Neural progenitor cell (in vitro differentiated cells): ENCODE results near the gene PDE4A. TPM values are rescaled to one million over a fixed set of nuclear protein-coding genes. Genes with fewer than 3 reads are reported as not detected.

Experiments
- DNase-seq: peaks from one replicate; pipeline ENCODE4 v3.0.0-alpha.2; 2016; ENCODE audit warnings: low spot score
- H2AFZ ChIP-seq: fragments of 200-600 bp; sonication (generic); replicated peaks from 2 replicates; pipeline ENCODE4 v1.6.1; 2016; ENCODE audit warnings: antibody characterized with exemption
- H3F3A ChIP-seq: fragments of 200-600 bp; sonication (generic); 2 replicates; pipeline ENCODE4 v1.6.1; 2016; ENCODE audit warnings: antibody characterized with exemption, low read depth
- H3K27ac ChIP-seq: fragments of 200-600 bp; sonication (generic); 2 replicates; pipeline ENCODE4 v1.5.1; 2016; ENCODE audit warnings: mild to moderate bottlenecking
- H3K27me3 ChIP-seq: fragments of 200-600 bp; sonication (generic); 2 replicates; pipeline ENCODE4 v1.6.1; 2016; ENCODE audit warnings: mild to moderate bottlenecking, moderate library complexity
- H3K36me3 ChIP-seq: fragments of 200-600 bp; sonication (generic); 2 replicates; pipeline ENCODE4 v1.5.1; 2016
- H3K4me1 ChIP-seq: fragments of 200-600 bp; sonication (generic); 2 replicates; pipeline ENCODE4 v1.6.1; 2016; ENCODE audit warnings: mixed run types
- H3K4me2 ChIP-seq: fragments of 200-600 bp; sonication (generic); 2 replicates; pipeline ENCODE4 v1.6.1; 2016
- H3K4me3 ChIP-seq: fragments of 200-600 bp; sonication (generic); 2 replicates; pipeline ENCODE4 v1.5.1; 2016
- H3K79me2 ChIP-seq: fragments of 200-600 bp; sonication (generic); 2 replicates; pipeline ENCODE4 v1.6.1; 2016; ENCODE audit warnings: low read depth
- H3K9ac ChIP-seq: fragments of 200-600 bp; sonication (generic); 2 replicates; pipeline ENCODE4 v1.6.1; 2016
- H3K9me3 ChIP-seq: fragments of 200-600 bp; sonication (generic); 2 replicates; pipeline ENCODE4 v1.5.1; 2016; ENCODE audit warnings: low read depth
- H4K20me1 ChIP-seq: fragments of 200-600 bp; sonication (generic); 2 replicates; pipeline ENCODE4 v1.6.1; 2016; ENCODE audit warnings: low read depth
- H3K27ac Mint-ChIP-seq: 3 replicates; pipeline ENCODE4 v1.8.0; 2021; ENCODE audit warnings: mixed read lengths
- H3K27me3 Mint-ChIP-seq: 2 replicates; pipeline ENCODE4 v1.8.0; 2022; ENCODE audit warnings: low read depth, mild to moderate bottlenecking, inconsistent platforms, moderate library complexity, mixed read lengths; ENCODE audit not compliant: insufficient read depth
- H3K36me3 Mint-ChIP-seq: 3 replicates; pipeline ENCODE4 v1.8.0; 2021; ENCODE audit warnings: mixed read lengths
- H3K4me1 Mint-ChIP-seq: 3 replicates; pipeline ENCODE4 v1.8.0; 2021; ENCODE audit warnings: mixed read lengths
- H3K4me3 Mint-ChIP-seq: 3 replicates; pipeline ENCODE4 v1.8.0; 2021; ENCODE audit warnings: mild to moderate bottlenecking, moderate library complexity, mixed read lengths
- H3K9me3 Mint-ChIP-seq: 3 replicates; pipeline ENCODE4 v1.8.0; 2020; ENCODE audit warnings: mixed read lengths
- EZH2 ChIP-seq: fragments of 200-600 bp; sonication (generic); IDR thresholded peaks from 2 replicates; pipeline ENCODE4 v1.6.1; 2017; ENCODE audit warnings: antibody characterized with exemption, mild to moderate bottlenecking, moderate library complexity
- EZH2phosphoT487 ChIP-seq: fragments of 200-600 bp; sonication (generic); IDR thresholded peaks from 2 replicates; pipeline ENCODE4 v1.6.1; 2017; ENCODE audit warnings: antibody characterized with exemption
- total RNA-seq: library from RNA; depleted of rRNA; stranded (reverse); fragments of >200 nt; gene quantifications from 2 replicates; pipeline ENCODE4 v1.2.3, GENCODE V29; 2015; ENCODE audit warnings: low replicate concordance
- TF ChIP-seq, protein P1 (sequence below): fragments of 200-600 bp; sonication (generic); IDR thresholded peaks from 2 replicates; pipeline ENCODE4 v1.5.1; 2017; ENCODE audit warnings: antibody characterized with exemption, mild to moderate bottlenecking

The PDE4A gene
- total RNA-seq, 1 donor from 2014 or later: 0.37 TPM

DNA sequence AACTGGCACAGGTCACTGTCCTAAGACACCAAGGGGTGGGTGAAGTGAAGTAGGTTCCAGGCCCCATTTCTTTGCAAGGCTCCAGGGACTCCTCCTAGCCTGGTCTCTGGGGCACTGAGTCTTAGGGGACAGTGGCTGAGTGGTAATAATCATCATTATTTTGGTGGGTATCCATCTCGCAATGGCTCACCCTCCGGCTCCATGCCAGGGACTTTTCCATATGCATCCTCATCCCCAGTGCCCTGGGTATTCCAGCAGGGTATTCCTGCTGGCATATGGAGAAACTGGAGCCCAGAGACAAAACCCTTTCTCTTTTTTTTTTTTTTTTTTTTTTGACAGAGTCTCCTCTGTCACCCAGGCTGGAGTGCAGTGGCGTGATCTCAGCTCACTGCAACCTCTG lies 2.5 kb downstream of the PDE4A start:
- no peaks in the 10 kb centered on the region for H3K79me2 ChIP-seq
- no peak overlapping the region for H3K27ac ChIP-seq
- H3K4me1 ChIP-seq: peaks cover 9% of the 10 kb centered on the region
- peaks cover 67% of the 10 kb centered on the region for H3K27me3 Mint-ChIP-seq
- H2AFZ ChIP-seq: no peak overlapping the region
- H3K4me3 Mint-ChIP-seq: no peak overlapping the region
- peaks cover 59% of the 10 kb centered on the region for H3F3A ChIP-seq
- H3K4me2 ChIP-seq: no peak overlapping the region
- peaks cover 37% of the 10 kb centered on the region for H4K20me1 ChIP-seq
- H3K9me3 ChIP-seq: no peaks in the 10 kb centered on the region
- no peak overlapping the region for H3K9ac ChIP-seq
- H3K36me3 ChIP-seq: no peaks in the 10 kb centered on the region
- DNase-seq: no peak
- no peaks in the 10 kb centered on the region for H3K9me3 Mint-ChIP-seq
- TF ChIP-seq EZH2phosphoT487 (no peak), EZH2 (no peak)
- TF ChIP-seq, protein P1, sequence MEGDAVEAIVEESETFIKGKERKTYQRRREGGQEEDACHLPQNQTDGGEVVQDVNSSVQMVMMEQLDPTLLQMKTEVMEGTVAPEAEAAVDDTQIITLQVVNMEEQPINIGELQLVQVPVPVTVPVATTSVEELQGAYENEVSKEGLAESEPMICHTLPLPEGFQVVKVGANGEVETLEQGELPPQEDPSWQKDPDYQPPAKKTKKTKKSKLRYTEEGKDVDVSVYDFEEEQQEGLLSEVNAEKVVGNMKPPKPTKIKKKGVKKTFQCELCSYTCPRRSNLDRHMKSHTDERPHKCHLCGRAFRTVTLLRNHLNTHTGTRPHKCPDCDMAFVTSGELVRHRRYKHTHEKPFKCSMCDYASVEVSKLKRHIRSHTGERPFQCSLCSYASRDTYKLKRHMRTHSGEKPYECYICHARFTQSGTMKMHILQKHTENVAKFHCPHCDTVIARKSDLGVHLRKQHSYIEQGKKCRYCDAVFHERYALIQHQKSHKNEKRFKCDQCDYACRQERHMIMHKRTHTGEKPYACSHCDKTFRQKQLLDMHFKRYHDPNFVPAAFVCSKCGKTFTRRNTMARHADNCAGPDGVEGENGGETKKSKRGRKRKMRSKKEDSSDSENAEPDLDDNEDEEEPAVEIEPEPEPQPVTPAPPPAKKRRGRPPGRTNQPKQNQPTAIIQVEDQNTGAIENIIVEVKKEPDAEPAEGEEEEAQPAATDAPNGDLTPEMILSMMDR: no peak
- no peaks in the 10 kb centered on the region for H3K36me3 Mint-ChIP-seq
- no peak overlapping the region for H3K27ac Mint-ChIP-seq
- peaks cover 32% of the 10 kb centered on the region for H3K4me1 Mint-ChIP-seq
- peaks cover 100% of the 10 kb centered on the region for H3K27me3 ChIP-seq
- no peak overlapping the region for H3K4me3 ChIP-seq

DNA sequence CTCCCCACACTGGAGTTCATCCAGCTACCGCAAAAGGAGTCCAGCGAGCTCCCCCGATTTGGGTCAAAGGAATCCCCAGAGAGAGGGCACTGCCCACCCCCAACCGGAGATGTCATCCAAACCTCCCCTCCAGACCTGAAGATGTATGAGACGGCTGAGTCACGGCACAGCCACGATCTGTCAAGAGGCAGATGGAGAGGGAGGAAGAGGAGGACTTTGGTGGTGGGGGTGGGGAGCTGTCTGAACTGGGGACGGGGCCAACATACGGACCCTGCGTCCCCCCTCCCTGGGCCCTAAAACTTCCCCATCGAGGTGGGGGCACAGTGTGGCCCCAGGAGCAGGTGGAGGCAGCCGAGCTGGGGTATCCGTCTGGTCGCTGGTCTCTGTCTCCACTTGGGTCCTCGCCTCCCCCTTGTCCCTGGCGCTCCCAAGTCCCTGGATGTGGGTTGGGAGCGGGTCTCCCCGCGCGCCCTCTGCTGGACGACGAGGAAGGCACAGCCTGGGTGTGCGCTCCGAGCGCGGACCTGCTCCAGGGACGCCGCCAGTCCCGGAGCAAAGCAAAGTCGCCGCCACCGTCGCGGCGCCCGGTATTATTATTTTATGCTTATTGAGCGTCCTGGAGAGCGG lies 3.8 kb downstream of the PDE4A start:
- peak overlapping the region; percentile 41 for H2AFZ ChIP-seq
- H3K9me3 ChIP-seq: no peaks in the 10 kb centered on the region
- no peak overlapping the region for H3K27ac Mint-ChIP-seq
- no peaks in the 10 kb centered on the region for H3K9me3 Mint-ChIP-seq
- H3K4me1 ChIP-seq: no peaks in the 10 kb centered on the region
- peaks cover 22% of the 10 kb centered on the region for H3K4me1 Mint-ChIP-seq
- H3K36me3 ChIP-seq: no peaks in the 10 kb centered on the region
- H3K27me3 Mint-ChIP-seq: peaks cover 72% of the 10 kb centered on the region
- H4K20me1 ChIP-seq: peaks cover 37% of the 10 kb centered on the region
- no peaks in the 10 kb centered on the region for H3K79me2 ChIP-seq
- H3F3A ChIP-seq: peaks cover 51% of the 10 kb centered on the region
- no peaks in the 10 kb centered on the region for H3K36me3 Mint-ChIP-seq
- no peak for TF ChIP-seq EZH2phosphoT487
- no peak for TF ChIP-seq EZH2
- TF ChIP-seq, protein P1: peak; percentile 94
- H3K4me3 Mint-ChIP-seq: peak overlapping the region; percentile 13
- peak overlapping the region; percentile 71 for H3K4me2 ChIP-seq
- H3K27me3 ChIP-seq: peaks cover 100% of the 10 kb centered on the region
- no peak overlapping the region for H3K9ac ChIP-seq
- H3K27ac ChIP-seq: no peak overlapping the region
- peak; percentile 90 for DNase-seq
- H3K4me3 ChIP-seq: peak overlapping the region; percentile 35

- Mint-ChIP-seq H3K27ac (no peak overlapping the region), H3K4me1 (peaks cover 11% of the 10 kb centered on the region), H3K9me3 (peaks cover 4% of the 10 kb centered on the region), H3K27me3 (peaks cover 74% of the 10 kb centered on the region), H3K4me3 (peak overlapping the region; percentile 1), H3K36me3 (no peaks in the 10 kb centered on the region)
- no peak overlapping the region for H3K4me3 ChIP-seq
- H2AFZ ChIP-seq: no peak overlapping the region
- peaks cover 100% of the 10 kb centered on the region for H3K27me3 ChIP-seq
- no peak overlapping the region for H3K27ac ChIP-seq
- H3K4me2 ChIP-seq: no peak overlapping the region
- H3K4me1 ChIP-seq: no peaks in the 10 kb centered on the region
- no peaks in the 10 kb centered on the region for H3K36me3 ChIP-seq
- H3F3A ChIP-seq: peaks cover 38% of the 10 kb centered on the region
- peaks cover 28% of the 10 kb centered on the region for H4K20me1 ChIP-seq
- no peaks in the 10 kb centered on the region for H3K9me3 ChIP-seq
- no peak for DNase-seq
- H3K79me2 ChIP-seq: no peaks in the 10 kb centered on the region
- no peak for TF ChIP-seq EZH2
- TF ChIP-seq, protein P1: no peak
- no peak for TF ChIP-seq EZH2phosphoT487
- no peak overlapping the region for H3K9ac ChIP-seq
These were observed 6.8 kb downstream of the PDE4A start for GRCh38 chr19:10427169-10427568.
